GM12874 (cell line): ENCODE data around the gene SLC2A4.

Experiments
- CTCF ChIP-seq: IDR thresholded peaks from 2 replicates; pipeline ENCODE4 v1.5.1; 2011; ENCODE audit warnings: low read depth, mild to moderate bottlenecking, control low read depth, low read length, moderate library complexity; ENCODE audit not compliant: insufficient read depth

SLC2A4 gene

GRCh38 chr17:7283471-7284216, 2.1 kb downstream of the SLC2A4 start:
- no peak for TF ChIP-seq CTCF

GRCh38 chr17:7284911-7285310, 3.4 kb downstream of the SLC2A4 start:
- TF ChIP-seq CTCF = no peak

GRCh38 chr17:7285679-7286078, 4.2 kb downstream of the SLC2A4 start:
- TF ChIP-seq CTCF = no peak

- TF ChIP-seq CTCF = no peak
Measured at GRCh38 chr17:7289256-7290032, 7.9 kb downstream of the SLC2A4 start.

GRCh38 chr17:7290166-7290565, 8.6 kb downstream of the SLC2A4 start:
- TF ChIP-seq CTCF = no peak

GRCh38 chr17:7290685-7291084, 9.2 kb downstream of the SLC2A4 start:
- TF ChIP-seq CTCF = no peak

GRCh38 chr17:7292194-7292593, 10.7 kb downstream of the SLC2A4 start:
- TF ChIP-seq CTCF = no peak
